H9 (cell line): ENCODE results near the gene CNOT4. TPM values are rescaled to one million over a fixed set of nuclear protein-coding genes. Genes with fewer than 3 reads are reported as not detected.

Experiments
- DNase-seq: peaks from one replicate; pipeline ENCODE4 v3.0.0-alpha.2; 2017
- H2AFZ ChIP-seq: one replicate; pipeline ENCODE4 v1.6.1; 2013; ENCODE audit warnings: mild to moderate bottlenecking, low read length, control low read depth, moderate library complexity
- H2AK5ac ChIP-seq: 2 replicates; pipeline ENCODE4 v1.6.1; 2013; ENCODE audit warnings: low read length, control low read depth, mixed read lengths; ENCODE audit not compliant: insufficient read length
- H2BK120ac ChIP-seq: one replicate; pipeline ENCODE4 v1.6.1; 2013; ENCODE audit warnings: low read depth, mild to moderate bottlenecking, low read length, control low read depth, inconsistent platforms; ENCODE audit not compliant: poor library complexity, severe bottlenecking
- H2BK12ac ChIP-seq: 2 replicates; pipeline ENCODE4 v1.6.1; 2013; ENCODE audit warnings: low read length, control low read depth, mixed read lengths, low read depth; ENCODE audit not compliant: insufficient read length
- H2BK15ac ChIP-seq: 2 replicates; pipeline ENCODE4 v1.6.1; 2013; ENCODE audit warnings: low read depth, low read length, control low read depth
- H2BK20ac ChIP-seq: one replicate; pipeline ENCODE4 v1.6.1; 2013; ENCODE audit warnings: low read depth, mild to moderate bottlenecking, low read length, control low read depth, inconsistent platforms; ENCODE audit not compliant: poor library complexity, severe bottlenecking
- H2BK5ac ChIP-seq: 2 replicates; pipeline ENCODE4 v1.6.1; 2013; ENCODE audit warnings: low read length, control low read depth, mixed read lengths; ENCODE audit not compliant: insufficient read length
- H3K14ac ChIP-seq: 2 replicates; pipeline ENCODE4 v1.6.1; 2013; ENCODE audit warnings: low read length, control low read depth; ENCODE audit not compliant: insufficient read depth
- H3K18ac ChIP-seq: 2 replicates; pipeline ENCODE4 v1.6.1; 2013; ENCODE audit warnings: low read depth, mild to moderate bottlenecking, mixed read lengths, low read length, control low read depth; ENCODE audit not compliant: insufficient read length
- H3K23ac ChIP-seq: 2 replicates; pipeline ENCODE4 v1.6.1; 2013; ENCODE audit warnings: low read length, control low read depth, mixed read lengths, low read depth; ENCODE audit not compliant: insufficient read length
- H3K23me2 ChIP-seq: 2 replicates; pipeline ENCODE4 v1.6.1; 2013; ENCODE audit warnings: low read depth, mild to moderate bottlenecking, mixed read lengths, low read length, control low read depth; ENCODE audit not compliant: insufficient read length, poor library complexity, severe bottlenecking
- H3K27ac ChIP-seq: 2 replicates; pipeline ENCODE4 v1.5.1; 2013; ENCODE audit warnings: low read length, control low read depth, mixed read lengths, low read depth; ENCODE audit not compliant: insufficient read length
- H3K27me3 ChIP-seq: 2 replicates; pipeline ENCODE4 v1.6.1; 2013; ENCODE audit warnings: low read length, control low read depth, inconsistent platforms; ENCODE audit not compliant: insufficient read depth
- H3K4ac ChIP-seq: 2 replicates; pipeline ENCODE4 v1.6.1; 2013; ENCODE audit warnings: low read depth, mild to moderate bottlenecking, control low read depth, inconsistent platforms, low read length, moderate library complexity
- H3K4me1 ChIP-seq: 2 replicates; pipeline ENCODE4 v1.6.1; 2013; ENCODE audit warnings: low read length, control low read depth, inconsistent platforms; ENCODE audit not compliant: insufficient read depth
- H3K4me2 ChIP-seq: 2 replicates; pipeline ENCODE4 v1.6.1; 2013; ENCODE audit warnings: low read length, control low read depth, mixed read lengths; ENCODE audit not compliant: insufficient read length, insufficient read depth
- H3K56ac ChIP-seq: 2 replicates; pipeline ENCODE4 v1.6.1; 2013; ENCODE audit warnings: low read depth, mild to moderate bottlenecking, mixed read lengths, low read length, control low read depth; ENCODE audit not compliant: insufficient read length
- H3K79me1 ChIP-seq: 2 replicates; pipeline ENCODE4 v1.6.1; 2013; ENCODE audit warnings: low read depth, mild to moderate bottlenecking, moderate library complexity, low read length, control low read depth, inconsistent platforms; ENCODE audit not compliant: insufficient read depth, poor library complexity, severe bottlenecking
- H3K79me2 ChIP-seq: 2 replicates; pipeline ENCODE4 v1.6.1; 2013; ENCODE audit warnings: low read length, control low read depth, inconsistent platforms; ENCODE audit not compliant: insufficient read depth
- H3K9ac ChIP-seq: 2 replicates; pipeline ENCODE4 v1.6.1; 2013; ENCODE audit warnings: low read length, control low read depth, mixed read lengths; ENCODE audit not compliant: insufficient read length; ENCODE audit errors: extremely low read depth
- H3K9me3 ChIP-seq: one replicate; pipeline ENCODE4 v1.6.1; 2013; ENCODE audit warnings: low read depth, low read length, inconsistent platforms; ENCODE audit not compliant: control insufficient read depth
- H3T11ph ChIP-seq: one replicate; pipeline ENCODE4 v1.6.1; 2013; ENCODE audit warnings: mild to moderate bottlenecking, low read length, control low read depth, inconsistent platforms
- H4K20me1 ChIP-seq: one replicate; pipeline ENCODE4 v1.6.1; 2013; ENCODE audit not compliant: control insufficient read depth, insufficient read length, insufficient read depth
- H4K5ac ChIP-seq: 2 replicates; pipeline ENCODE4 v1.6.1; 2013; ENCODE audit warnings: low read depth, mild to moderate bottlenecking, mixed read lengths, low read length, control low read depth; ENCODE audit not compliant: insufficient read length
- H4K8ac ChIP-seq: replicated peaks from 2 replicates; pipeline ENCODE4 v1.6.1; 2013; ENCODE audit warnings: low read length, control low read depth, mixed read lengths, low read depth; ENCODE audit not compliant: insufficient read length
- H4K91ac ChIP-seq: 2 replicates; pipeline ENCODE4 v1.6.1; 2013; ENCODE audit warnings: low read depth, mild to moderate bottlenecking, moderate library complexity, mixed read lengths, low read length, control low read depth; ENCODE audit not compliant: insufficient read length
- H3K27ac Mint-ChIP-seq, 3 experiments: 2 replicates in 2 of 3; 3 replicates in 1 of 3; pipeline ENCODE4 v1.8.0; 2020 to 2021; ENCODE audit warnings: mixed read lengths in 3 of 3, mild to moderate bottlenecking in 1 of 3, moderate library complexity in 1 of 3
- H3K27me3 Mint-ChIP-seq: 2 replicates; pipeline ENCODE4 v1.8.0; 2021; ENCODE audit warnings: low read depth, mild to moderate bottlenecking, moderate library complexity, mixed read lengths
- H3K36me3 Mint-ChIP-seq, 3 experiments: 2 replicates in 2 of 3; 3 replicates in 1 of 3; pipeline ENCODE4 v1.8.0; 2020 to 2021; ENCODE audit warnings: low read depth in 3 of 3, mixed read lengths in 3 of 3; ENCODE audit not compliant: insufficient read depth in 1 of 3
- H3K4me1 Mint-ChIP-seq, 2 experiments: 2 replicates each; pipeline ENCODE4 v1.8.0; 2020; ENCODE audit warnings: mixed read lengths in 2 of 2
- H3K4me3 Mint-ChIP-seq, 2 experiments: 2 replicates in 1 of 2; 3 replicates in 1 of 2; pipeline ENCODE4 v1.8.0; 2020 to 2021; ENCODE audit warnings: mild to moderate bottlenecking in 2 of 2, mixed read lengths in 2 of 2, moderate library complexity in 1 of 2
- H3K9me3 Mint-ChIP-seq, 2 experiments: 2 replicates in 1 of 2; 3 replicates in 1 of 2; pipeline ENCODE4 v1.8.0; 2020; ENCODE audit warnings: mild to moderate bottlenecking in 2 of 2, mixed read lengths in 2 of 2, moderate library complexity in 1 of 2
- WGBS: extraction: QIAGEN DNeasy Blood & Tissue Kit; methylation state at CpG from one replicate; pipeline ENCODE4 v1.1.7; 2013; ENCODE audit warnings: missing lambda C conversion rate, low lambda C conversion rate, mixed read lengths; ENCODE audit not compliant: insufficient read length; ENCODE audit errors: extremely low coverage; 5-methylcytosine and 5-hydroxymethylcytosine counted together
- total RNA-seq: library from RNA; stranded (reverse); gene quantifications from 2 replicates; pipeline ENCODE4 v1.2.1, GENCODE V29; 2021
- TF ChIP-seq, protein P1 (sequence below): fragments of 200-600 bp; sonication (generic); conservative IDR thresholded peaks from 3 replicates; pipeline ENCODE4 v1.8.0; 2021; ENCODE audit warnings: antibody characterized with exemption, mild to moderate bottlenecking

Gene CNOT4
- total RNA-seq, 1 experiment from 2014 or later, result 27.4 TPM

DNA sequence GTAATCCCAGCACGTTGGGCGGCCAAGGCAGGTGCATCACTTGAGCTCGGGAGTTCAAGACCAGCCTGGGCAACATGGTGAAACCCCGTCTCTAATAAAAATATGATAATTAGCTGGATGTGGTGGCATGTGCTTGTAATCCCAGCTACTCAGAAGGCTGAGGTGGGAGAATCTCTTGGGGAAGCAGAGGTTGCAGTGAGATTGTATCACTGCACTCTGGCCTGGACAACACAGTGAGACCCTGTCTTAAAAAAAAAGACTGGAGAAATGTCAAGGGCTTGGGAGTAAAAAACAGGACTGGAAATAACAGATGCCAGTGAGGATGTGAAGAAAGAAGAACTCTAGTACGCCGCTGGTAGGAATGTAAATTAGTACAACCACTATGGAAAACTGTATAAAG is 31.1 kb upstream of the CNOT4 start:
- no peak overlapping the region for H2BK5ac ChIP-seq
- H3K56ac ChIP-seq, result no peak overlapping the region
- no peak overlapping the region for H2BK15ac ChIP-seq
- H3K79me2 ChIP-seq, result no peaks in the 10 kb centered on the region
- no peaks in the 10 kb centered on the region for H3K9me3 ChIP-seq
- no peak overlapping the region for H3K27ac ChIP-seq
- TF ChIP-seq, protein P1, sequence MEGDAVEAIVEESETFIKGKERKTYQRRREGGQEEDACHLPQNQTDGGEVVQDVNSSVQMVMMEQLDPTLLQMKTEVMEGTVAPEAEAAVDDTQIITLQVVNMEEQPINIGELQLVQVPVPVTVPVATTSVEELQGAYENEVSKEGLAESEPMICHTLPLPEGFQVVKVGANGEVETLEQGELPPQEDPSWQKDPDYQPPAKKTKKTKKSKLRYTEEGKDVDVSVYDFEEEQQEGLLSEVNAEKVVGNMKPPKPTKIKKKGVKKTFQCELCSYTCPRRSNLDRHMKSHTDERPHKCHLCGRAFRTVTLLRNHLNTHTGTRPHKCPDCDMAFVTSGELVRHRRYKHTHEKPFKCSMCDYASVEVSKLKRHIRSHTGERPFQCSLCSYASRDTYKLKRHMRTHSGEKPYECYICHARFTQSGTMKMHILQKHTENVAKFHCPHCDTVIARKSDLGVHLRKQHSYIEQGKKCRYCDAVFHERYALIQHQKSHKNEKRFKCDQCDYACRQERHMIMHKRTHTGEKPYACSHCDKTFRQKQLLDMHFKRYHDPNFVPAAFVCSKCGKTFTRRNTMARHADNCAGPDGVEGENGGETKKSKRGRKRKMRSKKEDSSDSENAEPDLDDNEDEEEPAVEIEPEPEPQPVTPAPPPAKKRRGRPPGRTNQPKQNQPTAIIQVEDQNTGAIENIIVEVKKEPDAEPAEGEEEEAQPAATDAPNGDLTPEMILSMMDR, result no peak
- no peaks in the 10 kb centered on the region for H4K20me1 ChIP-seq
- DNase-seq, result no peak
- Mint-ChIP-seq H3K27me3 (no peaks in the 10 kb centered on the region), H3K4me1 (peaks cover 4% of the 10 kb centered on the region in 2 experiments; a peak in 3 of 4 replicates), H3K4me3 (no peak overlapping the region), H3K27ac (no peak overlapping the region), H3K36me3 (no peaks in the 10 kb centered on the region; a peak in 1 of 7 replicates), H3K9me3 (no peaks in the 10 kb centered on the region; a peak in 1 of 5 replicates)
- no peak overlapping the region for H4K91ac ChIP-seq
- H2BK20ac ChIP-seq, result no peak overlapping the region
- no peak overlapping the region for H3K4ac ChIP-seq
- no peak overlapping the region for H3K4me2 ChIP-seq
- no peak overlapping the region for H2BK120ac ChIP-seq
- H3T11ph ChIP-seq, result no peak overlapping the region
- no peak overlapping the region for H2AK5ac ChIP-seq
- H3K18ac ChIP-seq, result no peak overlapping the region
- no peak overlapping the region for H4K8ac ChIP-seq
- no peak overlapping the region for H3K14ac ChIP-seq
- H2AFZ ChIP-seq, result no peak overlapping the region
- no peak overlapping the region for H3K9ac ChIP-seq
- no peak overlapping the region for H2BK12ac ChIP-seq
- H3K23ac ChIP-seq, result no peak overlapping the region
- WGBS, result no CpG with 5 or more reads among the region's 6 CpGs
- H4K5ac ChIP-seq, result no peak overlapping the region
- no peaks in the 10 kb centered on the region for H3K27me3 ChIP-seq
- no peaks in the 10 kb centered on the region for H3K4me1 ChIP-seq
- no peaks in the 10 kb centered on the region for H3K79me1 ChIP-seq
- no peaks in the 10 kb centered on the region for H3K23me2 ChIP-seq
